Measurements from ENCODE around the gene DAZAP1. TPM values are rescaled to one million over a fixed set of nuclear protein-coding genes. Genes with fewer than 3 reads are reported as not detected.

The DAZAP1 gene
- polyA plus RNA-seq, 1 experiment: 38.3 TPM

- POLR2A ChIA-PET: no interaction called here
- no peak for TF ChIP-seq CTCF (IDR thresholded peaks at IDR 0.05; ENCODE audit: insufficient read depth, low read depth, low read length)
- no peak for DNase-seq (ENCODE audit: low read depth)
- H3K27me3 ChIP-seq (ENCODE audit: control insufficient read depth, insufficient read depth, low read length): no peaks in the 10 kb centered on the region
- CTCF ChIA-PET: no interaction called here
- H3K4me3 ChIP-seq (ENCODE audit: low read depth, low read length): no peak overlapping the region
- peaks cover 13% of the 10 kb centered on the region for H3K36me3 ChIP-seq (ENCODE audit: control insufficient read depth, insufficient read depth, low read length)
Observed at GRCh38 chr19:1390890-1391423, 16.4 kb upstream of the DAZAP1 start.

GRCh38 chr19:1392407-1392806 is 15.0 kb upstream of the DAZAP1 start:
- POLR2A ChIA-PET: no interaction called here
- Histone ChIP-seq H3K27me3 (ENCODE audit: control insufficient read depth, insufficient read depth, low read length) (no peaks in the 10 kb centered on the region), H3K36me3 (ENCODE audit: control insufficient read depth, insufficient read depth, low read length) (peaks cover 13% of the 10 kb centered on the region), H3K4me3 (ENCODE audit: low read depth, low read length) (no peak overlapping the region)
- TF ChIP-seq CTCF (IDR thresholded peaks at IDR 0.05; ENCODE audit: insufficient read depth, low read depth, low read length): no peak
- no peak for DNase-seq (ENCODE audit: low read depth)
- CTCF ChIA-PET: no interaction called here

GRCh38 chr19:1392939-1393530 is 14.4 kb upstream of the DAZAP1 start:
- peaks cover 11% of the 10 kb centered on the region for H3K36me3 ChIP-seq (ENCODE audit: control insufficient read depth, insufficient read depth, low read length)
- ChIA-PET CTCF (no interaction called here), POLR2A (no interaction called here)
- no peak overlapping the region for H3K4me3 ChIP-seq (ENCODE audit: low read depth, low read length)
- DNase-seq (ENCODE audit: low read depth): no peak
- H3K27me3 ChIP-seq (ENCODE audit: control insufficient read depth, insufficient read depth, low read length): no peaks in the 10 kb centered on the region
- no peak for TF ChIP-seq CTCF (IDR thresholded peaks at IDR 0.05; ENCODE audit: insufficient read depth, low read depth, low read length)

GRCh38 chr19:1393841-1394240 is 13.5 kb upstream of the DAZAP1 start:
- Histone ChIP-seq H3K36me3 (ENCODE audit: control insufficient read depth, insufficient read depth, low read length) (peaks cover 9% of the 10 kb centered on the region), H3K27me3 (ENCODE audit: control insufficient read depth, insufficient read depth, low read length) (no peaks in the 10 kb centered on the region), H3K4me3 (ENCODE audit: low read depth, low read length) (no peak overlapping the region)
- no peak for TF ChIP-seq CTCF (IDR thresholded peaks at IDR 0.05; ENCODE audit: insufficient read depth, low read depth, low read length)
- POLR2A ChIA-PET: no interaction called here
- DNase-seq (ENCODE audit: low read depth): no peak
- CTCF ChIA-PET: no interaction called here

- DNase-seq (ENCODE audit: low read depth): no peak
- no peaks in the 10 kb centered on the region for H3K27me3 ChIP-seq (ENCODE audit: control insufficient read depth, insufficient read depth, low read length)
- ChIA-PET POLR2A (no interaction called here), CTCF (no interaction called here)
- H3K4me3 ChIP-seq (ENCODE audit: low read depth, low read length): no peak overlapping the region
- no peak for TF ChIP-seq CTCF (IDR thresholded peaks at IDR 0.05; ENCODE audit: insufficient read depth, low read depth, low read length)
- H3K36me3 ChIP-seq (ENCODE audit: control insufficient read depth, insufficient read depth, low read length): peaks cover 3% of the 10 kb centered on the region; the same call in 1 of the 2 replicates
Observed at GRCh38 chr19:1394252-1395193, 12.9 kb upstream of the DAZAP1 start.
